NB4 (cell line): ENCODE data around the gene SLMAP.

Experiments used
- MYC ChIP-seq: IDR thresholded peaks from 2 replicates; pipeline ENCODE4 v1.6.1; 2011; ENCODE audit warnings: low read depth, low read length
- POLR2A ChIP-seq: IDR thresholded peaks from 2 replicates; pipeline ENCODE4 v1.6.1; 2011; ENCODE audit warnings: mild to moderate bottlenecking; ENCODE audit not compliant: insufficient read length; ENCODE audit errors: extremely low read depth
- TF ChIP-seq, protein P1 (sequence below): IDR thresholded peaks from one replicate; pipeline ENCODE4 v1.5.1; 2012; ENCODE audit warnings: low read depth, low read length
- TF ChIP-seq, protein P2 (sequence below): IDR thresholded peaks from 2 replicates; pipeline ENCODE4 v1.6.1; 2011; ENCODE audit warnings: low read depth, low read length

DNA sequence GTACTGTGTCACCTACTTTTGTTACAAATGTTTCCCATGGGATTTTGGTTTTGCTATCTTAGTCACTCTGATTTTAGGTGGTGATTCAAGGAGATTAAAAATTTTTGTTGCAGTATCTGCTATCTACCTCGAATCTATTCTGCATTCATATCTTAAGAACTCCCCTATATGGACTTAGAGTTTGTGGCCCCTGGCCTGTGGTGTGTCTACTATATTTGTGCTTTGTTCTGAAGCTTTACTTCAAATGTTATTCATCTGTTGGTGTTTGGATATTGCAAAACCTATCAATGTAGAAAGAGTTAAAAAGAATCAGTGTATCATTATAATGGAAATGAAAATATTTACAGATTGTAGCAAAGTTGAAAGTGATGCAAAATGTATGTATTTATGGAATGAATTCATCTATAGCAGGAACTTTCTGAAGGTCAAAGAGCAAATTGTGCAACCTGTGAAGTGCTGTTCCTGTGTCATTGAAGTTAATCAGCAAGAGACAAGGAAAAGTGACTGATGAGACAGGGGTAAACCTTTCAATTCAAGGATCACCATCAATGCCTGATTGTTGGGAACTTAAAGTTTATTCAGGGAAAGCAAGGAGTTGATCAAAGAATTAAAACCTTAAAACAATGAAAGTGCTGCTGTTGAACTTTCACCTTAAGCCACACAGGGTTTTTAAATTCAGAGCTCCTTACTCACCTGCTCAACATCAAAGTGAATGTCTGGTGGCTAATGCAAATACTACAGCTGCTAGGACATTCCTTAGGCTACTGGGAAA is 71.0 kb downstream of the SLMAP start:
- TF ChIP-seq POLR2A (no peak), MYC (no peak)
- TF ChIP-seq, protein P1, sequence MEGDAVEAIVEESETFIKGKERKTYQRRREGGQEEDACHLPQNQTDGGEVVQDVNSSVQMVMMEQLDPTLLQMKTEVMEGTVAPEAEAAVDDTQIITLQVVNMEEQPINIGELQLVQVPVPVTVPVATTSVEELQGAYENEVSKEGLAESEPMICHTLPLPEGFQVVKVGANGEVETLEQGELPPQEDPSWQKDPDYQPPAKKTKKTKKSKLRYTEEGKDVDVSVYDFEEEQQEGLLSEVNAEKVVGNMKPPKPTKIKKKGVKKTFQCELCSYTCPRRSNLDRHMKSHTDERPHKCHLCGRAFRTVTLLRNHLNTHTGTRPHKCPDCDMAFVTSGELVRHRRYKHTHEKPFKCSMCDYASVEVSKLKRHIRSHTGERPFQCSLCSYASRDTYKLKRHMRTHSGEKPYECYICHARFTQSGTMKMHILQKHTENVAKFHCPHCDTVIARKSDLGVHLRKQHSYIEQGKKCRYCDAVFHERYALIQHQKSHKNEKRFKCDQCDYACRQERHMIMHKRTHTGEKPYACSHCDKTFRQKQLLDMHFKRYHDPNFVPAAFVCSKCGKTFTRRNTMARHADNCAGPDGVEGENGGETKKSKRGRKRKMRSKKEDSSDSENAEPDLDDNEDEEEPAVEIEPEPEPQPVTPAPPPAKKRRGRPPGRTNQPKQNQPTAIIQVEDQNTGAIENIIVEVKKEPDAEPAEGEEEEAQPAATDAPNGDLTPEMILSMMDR = no peak
- TF ChIP-seq, protein P2, sequence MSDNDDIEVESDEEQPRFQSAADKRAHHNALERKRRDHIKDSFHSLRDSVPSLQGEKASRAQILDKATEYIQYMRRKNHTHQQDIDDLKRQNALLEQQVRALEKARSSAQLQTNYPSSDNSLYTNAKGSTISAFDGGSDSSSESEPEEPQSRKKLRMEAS = no peak
